ENCODE measurements around the gene PNPO.

PNPO gene

DNA sequence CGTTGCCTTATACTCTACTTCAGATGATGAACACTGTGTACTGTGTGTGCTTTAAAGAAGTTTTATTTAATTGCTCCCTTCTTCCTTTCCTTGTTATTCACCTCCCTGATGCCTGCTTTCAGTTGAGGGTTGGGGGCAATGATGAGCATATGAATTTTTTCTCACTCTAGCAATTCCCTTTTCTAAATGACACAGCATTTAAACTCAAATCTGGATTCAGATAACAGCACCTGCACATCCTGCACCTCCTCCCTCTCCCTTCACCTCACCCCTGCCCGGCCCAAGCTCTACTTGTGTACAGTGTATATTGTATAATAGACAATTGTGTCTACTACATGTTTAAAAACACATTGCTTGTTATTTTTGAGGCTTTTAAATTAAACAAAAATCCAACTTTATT, 13.0 kb upstream of the PNPO start:
- TF ChIP-seq SIN3A (IDR thresholded peaks at IDR 0.05; ENCODE audit: borderline replicate concordance, insufficient read depth, low read length) (no peak), POLR2AphosphoS5 (IDR thresholded peaks at IDR 0.05; ENCODE audit: low read depth, low read length) (no peak), REST (IDR thresholded peaks at IDR 0.05; ENCODE audit: insufficient read depth in 1 of 2, low read depth in 2 of 2, low read length in 2 of 2) (no peak), TAF1 (IDR thresholded peaks at IDR 0.05; ENCODE audit: borderline replicate concordance, insufficient read depth, low read length) (no peak), FOXP2 (optimal IDR thresholded peaks at IDR 0.05; ENCODE audit: borderline replicate concordance, extremely low read depth, extremely low read length, insufficient read depth) (no peak)

GRCh38 chr17:47929218-47930000, 12.0 kb upstream of the PNPO start:
- TF ChIP-seq POLR2AphosphoS5 (IDR thresholded peaks at IDR 0.05; ENCODE audit: low read depth, low read length), result no peak
- TF ChIP-seq FOXP2 (optimal IDR thresholded peaks at IDR 0.05; ENCODE audit: borderline replicate concordance, extremely low read depth, extremely low read length, insufficient read depth), result no peak
- no peak for TF ChIP-seq SIN3A (IDR thresholded peaks at IDR 0.05; ENCODE audit: borderline replicate concordance, insufficient read depth, low read length)
- no peak for TF ChIP-seq REST (IDR thresholded peaks at IDR 0.05; ENCODE audit: insufficient read depth in 1 of 2, low read depth in 2 of 2, low read length in 2 of 2)
- no peak for TF ChIP-seq TAF1 (IDR thresholded peaks at IDR 0.05; ENCODE audit: borderline replicate concordance, insufficient read depth, low read length)

GRCh38 chr17:47931848-47932247, 9.5 kb upstream of the PNPO start:
- TF ChIP-seq TAF1 (IDR thresholded peaks at IDR 0.05; ENCODE audit: borderline replicate concordance, insufficient read depth, low read length) (no peak), POLR2AphosphoS5 (IDR thresholded peaks at IDR 0.05; ENCODE audit: low read depth, low read length) (no peak), FOXP2 (optimal IDR thresholded peaks at IDR 0.05; ENCODE audit: borderline replicate concordance, extremely low read depth, extremely low read length, insufficient read depth) (no peak), SIN3A (IDR thresholded peaks at IDR 0.05; ENCODE audit: borderline replicate concordance, insufficient read depth, low read length) (no peak), REST (IDR thresholded peaks at IDR 0.05; ENCODE audit: insufficient read depth in 1 of 2, low read depth in 2 of 2, low read length in 2 of 2) (no peak)

- no peak for TF ChIP-seq POLR2AphosphoS5 (IDR thresholded peaks at IDR 0.05; ENCODE audit: low read depth, low read length)
- TF ChIP-seq FOXP2 (optimal IDR thresholded peaks at IDR 0.05; ENCODE audit: borderline replicate concordance, extremely low read depth, extremely low read length, insufficient read depth), result no peak
- TF ChIP-seq TAF1 (IDR thresholded peaks at IDR 0.05; ENCODE audit: borderline replicate concordance, insufficient read depth, low read length), result no peak
- TF ChIP-seq REST (IDR thresholded peaks at IDR 0.05; ENCODE audit: insufficient read depth in 1 of 2, low read depth in 2 of 2, low read length in 2 of 2), result no peak
- TF ChIP-seq SIN3A (IDR thresholded peaks at IDR 0.05; ENCODE audit: borderline replicate concordance, insufficient read depth, low read length), result no peak
These were observed 6.5 kb upstream of the PNPO start for GRCh38 chr17:47934856-47935255.
